HG02642 (cell line): Measurements from ENCODE around the gene POLR3F.
A peak's percentile ranks its signal among the peaks of the same experiment; 100 is the strongest.

Experiments
- ATAC-seq: cut with Tn5 transposase; IDR thresholded peaks from one replicate; pipeline ENCODE4 v1.9.1; 2021; ENCODE audit warnings: mild to moderate bottlenecking; ENCODE audit not compliant: unreplicated experiment, poor library complexity

Gene POLR3F, protein sequence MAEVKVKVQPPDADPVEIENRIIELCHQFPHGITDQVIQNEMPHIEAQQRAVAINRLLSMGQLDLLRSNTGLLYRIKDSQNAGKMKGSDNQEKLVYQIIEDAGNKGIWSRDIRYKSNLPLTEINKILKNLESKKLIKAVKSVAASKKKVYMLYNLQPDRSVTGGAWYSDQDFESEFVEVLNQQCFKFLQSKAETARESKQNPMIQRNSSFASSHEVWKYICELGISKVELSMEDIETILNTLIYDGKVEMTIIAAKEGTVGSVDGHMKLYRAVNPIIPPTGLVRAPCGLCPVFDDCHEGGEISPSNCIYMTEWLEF

DNA sequence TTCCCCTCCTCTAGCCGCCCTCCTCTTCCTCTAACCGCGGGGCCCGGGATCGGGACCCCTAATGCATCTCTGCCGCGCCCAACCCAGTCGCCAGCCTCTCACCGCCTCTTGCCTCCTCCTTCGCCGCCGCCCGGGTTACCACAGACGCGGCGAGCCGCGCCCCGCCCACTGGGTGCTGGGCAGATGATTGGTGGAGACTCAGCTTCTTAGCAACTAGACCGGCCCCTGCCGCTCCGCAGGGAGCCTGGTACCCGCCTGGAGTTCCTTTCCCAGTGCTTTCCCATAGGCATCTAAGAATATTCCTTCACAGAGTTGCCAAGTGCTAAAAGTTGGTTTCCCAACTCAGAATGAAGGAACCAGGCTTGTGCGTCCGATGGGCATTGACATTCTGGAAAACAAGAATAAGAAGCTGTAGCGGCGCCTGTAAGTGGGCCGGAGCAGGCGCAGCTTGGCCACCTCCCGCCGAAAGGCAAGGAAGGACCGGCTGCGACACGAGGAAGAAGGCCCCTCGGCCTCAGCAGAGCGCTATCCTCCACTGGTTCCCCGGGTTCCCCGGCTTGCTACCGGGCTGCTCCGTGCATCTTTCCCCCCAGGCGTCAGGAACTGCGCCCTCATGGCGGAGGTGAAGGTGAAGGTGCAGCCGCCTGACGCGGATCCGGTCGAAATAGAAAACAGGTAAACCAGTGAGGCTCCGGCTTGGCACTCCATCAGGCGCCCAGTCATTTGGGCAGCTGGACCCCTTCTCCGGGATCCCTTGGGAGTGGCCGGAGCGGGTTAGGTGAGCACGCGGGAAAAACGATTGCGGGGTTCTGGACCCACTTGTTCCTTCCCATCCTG lies at the start of gene POLR3F, which contains the start of gene DZANK1:
Gene POLR3F, plus strand, starts transcription at position 497 of the 837 bp plus-strand sequence. Its CDS starts 117 bp downstream, at position 614.
Gene DZANK1, minus strand, starts transcription at position 137 of the 837 bp plus-strand sequence. CDS start 1,672 bp downstream, outside the sequence.
- ATAC-seq, result peak; percentile 98

DNA sequence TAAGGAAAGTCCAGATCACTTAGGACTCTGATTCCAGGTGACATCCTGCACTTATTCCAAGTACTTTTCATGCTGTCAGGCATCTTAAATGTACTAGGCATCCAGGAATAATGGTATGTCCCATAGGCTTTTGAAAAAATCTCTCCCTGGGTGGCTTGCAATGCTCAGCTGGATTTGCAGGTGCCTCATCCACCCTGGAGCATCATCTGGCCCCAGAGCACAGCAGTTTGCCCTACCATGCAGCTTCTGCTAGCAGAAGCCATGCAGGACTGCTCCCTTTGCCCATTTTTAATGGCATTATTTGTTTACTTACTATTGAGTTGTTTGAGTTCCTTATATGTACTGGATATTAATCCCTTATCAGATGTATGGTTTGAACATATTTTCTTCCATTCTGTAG lies 45.6 kb upstream of the POLR3F start:
- ATAC-seq, result no peak

DNA sequence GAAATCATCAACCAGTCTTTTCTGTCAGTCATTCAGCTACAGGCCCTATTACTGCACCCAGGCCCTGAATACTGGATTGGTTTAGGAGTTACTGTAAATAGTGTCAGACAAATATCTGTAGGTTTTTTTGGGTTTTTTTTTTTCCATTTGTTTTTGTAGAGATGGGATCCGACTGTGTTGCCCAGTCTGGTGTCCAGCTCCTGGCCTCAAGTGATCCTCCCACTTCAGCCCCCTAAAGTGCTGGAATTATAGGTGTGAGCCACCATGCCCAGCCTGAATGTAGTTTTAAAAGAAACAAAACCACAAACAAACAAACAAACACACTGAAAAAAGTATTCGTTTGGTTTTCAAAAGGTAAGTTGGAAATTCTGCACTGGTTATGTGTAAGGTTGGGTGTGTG lies 40.0 kb upstream of the POLR3F start:
- no peak for ATAC-seq

DNA sequence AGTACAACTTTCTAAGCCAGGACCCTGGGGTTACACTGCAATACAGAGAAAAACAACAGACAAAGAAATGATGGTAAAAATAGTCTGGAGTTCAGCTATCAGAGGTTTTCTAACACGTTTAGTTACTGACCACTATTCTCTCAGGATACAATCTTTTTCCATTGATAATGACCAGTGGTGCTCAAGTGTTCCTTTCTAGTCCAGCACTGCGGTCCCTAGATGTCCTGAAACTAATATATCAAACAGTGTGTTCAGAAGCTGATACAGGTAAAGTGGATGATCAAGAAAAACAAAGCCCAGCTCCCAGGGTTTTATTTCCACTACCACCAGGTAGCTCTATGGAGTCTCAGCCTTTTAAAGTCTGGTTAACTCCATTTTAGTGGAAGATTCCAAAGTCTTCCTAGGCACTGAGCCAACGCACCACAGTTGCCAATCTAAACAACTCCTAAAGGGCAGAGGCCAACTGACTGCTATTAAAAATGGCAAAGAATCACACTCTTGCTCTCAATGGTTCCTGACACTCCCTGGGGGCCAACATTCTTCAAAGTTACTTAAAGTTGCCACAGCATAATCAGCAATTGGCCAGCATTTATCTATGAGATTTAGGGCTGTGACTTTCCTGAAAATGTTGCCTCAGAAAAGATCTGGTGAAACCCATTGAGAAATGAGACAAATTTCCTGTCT lies 38.6 kb upstream of the POLR3F start:
- no peak for ATAC-seq

DNA sequence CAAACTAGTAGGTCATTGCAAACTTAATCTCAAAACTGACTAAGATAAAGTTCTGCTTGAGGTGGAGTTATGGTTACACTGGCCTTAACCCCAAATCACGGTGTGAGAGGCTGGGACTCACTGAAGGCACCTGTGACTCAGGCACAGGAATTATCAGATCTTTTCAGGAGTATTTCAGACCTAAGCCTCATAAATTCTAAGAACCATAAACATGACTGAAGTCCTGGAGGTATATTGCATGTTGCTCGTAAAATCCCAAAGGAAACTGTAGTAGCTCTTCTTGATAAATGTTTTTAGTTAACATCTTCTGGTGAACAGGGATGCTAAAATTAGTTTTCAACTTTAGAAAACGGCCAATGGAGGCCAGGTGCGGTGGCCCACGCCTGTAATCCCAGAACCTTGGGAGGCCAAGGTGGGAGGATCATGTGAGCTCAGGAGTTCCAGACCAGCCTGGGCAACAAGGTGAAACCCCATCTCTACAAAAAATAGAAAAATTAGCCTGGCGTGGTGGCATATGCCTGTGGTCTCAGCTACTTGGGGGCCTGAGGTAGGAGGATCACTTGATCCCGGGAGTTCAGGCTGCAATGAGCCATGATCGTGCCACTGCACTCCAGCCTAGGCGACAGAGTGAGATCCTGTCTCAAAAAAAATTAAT lies 36.9 kb upstream of the POLR3F start:
- ATAC-seq, result no peak

DNA sequence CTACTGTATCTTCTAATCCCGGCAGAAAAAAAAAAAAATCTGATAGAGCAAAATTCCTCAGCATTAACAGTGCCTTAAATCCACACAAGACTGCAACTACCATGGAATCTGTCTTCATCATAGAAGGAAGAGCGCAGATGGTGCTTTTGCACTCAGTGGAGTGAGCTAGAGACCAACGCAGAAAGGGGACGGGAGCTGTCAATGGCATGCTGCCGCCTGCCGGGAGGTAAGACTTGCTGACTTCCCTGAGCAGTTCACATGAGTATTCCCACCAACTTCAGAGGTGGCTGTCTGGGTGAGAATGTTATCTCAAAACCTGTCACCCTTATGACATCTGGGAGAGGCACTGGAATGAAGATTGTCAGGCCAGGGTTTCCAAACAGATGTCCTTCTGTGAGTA lies 36.0 kb upstream of the POLR3F start:
- ATAC-seq, result no peak

DNA sequence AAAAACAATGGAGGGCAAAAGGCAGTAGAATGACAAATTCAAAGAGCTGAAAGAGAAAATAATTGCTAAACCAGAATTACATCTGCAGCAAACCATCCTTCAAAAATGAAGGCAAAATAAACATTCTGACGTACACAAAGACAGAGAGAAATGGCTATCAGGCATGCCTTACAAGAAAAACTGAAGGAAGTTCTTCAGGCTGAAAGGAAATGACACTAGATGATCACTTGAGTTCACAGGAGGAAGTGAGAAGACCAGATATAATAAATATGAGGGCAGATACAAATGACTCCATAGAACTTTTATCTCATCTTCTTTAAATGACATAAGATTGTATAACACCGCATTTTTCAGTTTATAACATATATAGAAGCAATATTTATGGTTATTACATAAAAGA lies 30.3 kb upstream of the POLR3F start:
- no peak for ATAC-seq

DNA sequence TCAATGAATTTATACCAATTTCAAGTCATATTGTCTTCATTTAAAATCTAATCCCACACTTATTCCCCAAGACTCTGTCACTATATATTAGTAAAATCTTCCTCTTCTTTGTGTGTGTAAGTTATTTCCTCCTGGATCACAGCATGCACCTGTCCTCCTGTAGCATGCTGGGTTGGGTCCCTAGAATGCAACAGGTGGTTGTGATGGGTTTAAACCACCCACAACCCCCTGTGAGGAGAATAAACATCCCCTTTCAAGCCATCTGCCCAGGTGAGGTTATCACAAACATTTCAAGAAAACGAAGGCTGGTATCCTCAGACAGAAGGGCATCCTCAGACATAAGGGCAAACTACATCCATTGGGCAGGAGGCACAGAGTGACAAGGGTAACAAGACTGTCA lies 26.8 kb upstream of the POLR3F start:
- no peak for ATAC-seq

DNA sequence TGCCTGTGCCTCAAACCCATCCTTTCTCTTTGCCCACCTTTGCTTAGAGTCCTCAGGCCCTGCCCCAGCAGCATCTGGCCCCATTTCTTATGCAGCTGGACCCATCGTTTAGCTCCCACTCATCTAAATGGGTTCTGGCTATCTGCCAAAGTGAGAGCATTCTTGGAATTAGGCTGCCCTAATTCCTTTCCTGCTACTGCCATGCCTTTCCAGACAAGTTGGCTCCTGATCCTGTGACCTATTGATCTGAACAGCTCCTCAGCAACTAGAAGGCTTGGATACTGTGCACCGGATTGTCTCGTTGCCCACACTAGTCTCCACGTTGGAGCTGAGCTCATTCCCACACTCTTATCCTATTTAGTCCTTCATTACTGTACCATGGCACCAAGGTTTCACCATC lies 23.3 kb upstream of the POLR3F start:
- ATAC-seq, result no peak

DNA sequence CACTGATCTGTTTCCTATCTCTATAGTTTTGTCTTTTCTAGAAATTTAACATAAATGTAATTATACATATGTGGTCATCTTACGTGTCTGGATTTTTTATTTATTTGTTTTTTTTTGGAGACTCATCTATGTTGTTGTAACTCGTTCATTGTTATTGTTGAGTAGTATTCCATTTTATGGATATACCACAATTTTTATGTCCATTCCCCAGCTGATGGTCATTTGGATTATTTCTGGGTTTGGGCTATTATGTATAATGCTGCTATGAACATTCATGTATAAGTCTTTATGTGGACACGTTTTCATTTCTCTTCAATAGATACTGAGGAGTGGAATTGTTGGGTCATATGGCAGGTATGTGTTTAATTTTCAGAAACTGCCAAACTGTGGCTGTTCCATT lies 10.6 kb upstream of the POLR3F start:
- no peak for ATAC-seq

DNA sequence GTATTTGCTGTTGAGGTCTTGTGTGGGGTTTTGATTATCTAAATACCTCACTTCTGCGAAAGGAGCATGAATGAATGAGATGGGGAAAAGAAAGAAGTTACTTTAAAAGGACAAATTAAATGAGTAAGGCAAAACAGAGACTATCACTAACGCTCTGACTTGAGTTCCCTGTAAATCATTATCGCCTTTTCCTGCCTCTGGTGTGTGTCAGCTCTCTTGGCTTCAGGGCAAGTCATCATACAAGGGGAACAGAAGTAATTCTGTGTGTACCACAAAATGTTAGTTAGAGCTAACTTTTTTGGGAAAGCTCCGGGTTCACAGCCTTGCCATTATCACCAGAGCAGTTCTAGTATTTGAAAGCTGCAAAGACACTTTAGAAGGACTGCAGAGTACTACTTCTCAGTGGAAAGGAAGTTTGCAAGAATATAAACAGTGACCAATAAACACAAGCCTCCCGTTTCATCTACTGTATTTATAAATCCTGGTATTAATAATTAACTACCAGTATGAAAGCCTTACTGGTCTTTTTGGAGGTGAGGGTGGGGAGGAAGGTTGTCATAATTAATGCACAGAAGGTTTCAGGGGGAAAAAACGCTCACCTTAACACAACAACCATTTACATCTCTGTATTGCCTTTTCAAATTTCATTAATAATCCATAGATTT lies 1.5 kb upstream of the POLR3F start:
- ATAC-seq, result no peak

DNA sequence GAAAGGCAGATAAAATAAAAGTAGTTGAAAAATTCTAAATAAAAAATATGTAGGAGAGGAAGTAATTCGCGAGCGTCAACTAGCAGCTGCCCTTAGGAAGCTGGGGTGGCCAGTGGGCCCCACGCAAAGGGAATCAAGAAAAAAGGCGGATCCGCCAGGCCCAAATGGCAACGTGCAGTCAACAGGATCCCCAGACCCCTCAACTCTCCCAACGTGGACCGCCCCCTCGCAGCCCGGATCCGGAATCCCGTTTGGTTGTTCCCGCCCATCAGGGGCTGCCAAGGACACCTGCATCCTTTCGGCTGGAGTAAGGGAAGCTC lies 656 bp upstream of the POLR3F start:
- ATAC-seq, result peak; percentile 31

DNA sequence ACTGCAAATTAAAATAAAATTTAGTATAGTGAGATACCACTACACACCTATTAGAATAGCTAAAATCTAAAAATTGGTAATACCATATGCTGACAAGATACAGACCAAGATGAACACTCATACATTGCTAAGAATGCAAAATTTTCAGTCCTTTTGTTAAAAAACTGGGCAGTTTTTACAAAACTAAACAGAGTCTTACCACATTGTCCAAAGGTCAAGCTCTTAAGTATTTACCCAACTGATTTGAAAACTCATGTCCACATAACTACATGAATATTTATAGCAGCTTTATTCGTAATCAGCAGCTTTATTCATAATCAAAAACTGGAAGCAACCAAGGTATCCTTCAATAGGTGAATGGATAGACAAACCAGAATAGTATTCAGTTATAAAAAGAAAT lies 10.0 kb downstream of the POLR3F start:
- no peak for ATAC-seq

DNA sequence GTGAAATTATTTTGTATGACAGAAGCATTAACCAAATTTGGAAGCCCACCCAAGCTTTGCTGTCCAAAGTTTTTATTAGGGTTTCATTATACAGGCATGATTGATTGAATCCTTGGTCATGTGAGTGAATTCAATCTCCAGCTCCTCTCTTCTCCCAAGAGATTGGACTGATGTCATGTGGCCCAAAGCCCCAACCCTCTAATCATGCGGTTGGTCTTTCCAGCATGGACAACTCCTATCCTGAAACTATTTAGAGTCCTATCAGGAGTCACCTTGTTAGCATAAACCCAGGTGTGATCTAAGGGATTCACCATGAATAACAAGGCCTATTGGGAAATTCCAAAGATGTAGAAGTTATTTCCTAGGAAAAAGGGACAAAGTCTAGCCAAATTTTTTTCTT lies 10.6 kb downstream of the POLR3F start:
- no peak for ATAC-seq

DNA sequence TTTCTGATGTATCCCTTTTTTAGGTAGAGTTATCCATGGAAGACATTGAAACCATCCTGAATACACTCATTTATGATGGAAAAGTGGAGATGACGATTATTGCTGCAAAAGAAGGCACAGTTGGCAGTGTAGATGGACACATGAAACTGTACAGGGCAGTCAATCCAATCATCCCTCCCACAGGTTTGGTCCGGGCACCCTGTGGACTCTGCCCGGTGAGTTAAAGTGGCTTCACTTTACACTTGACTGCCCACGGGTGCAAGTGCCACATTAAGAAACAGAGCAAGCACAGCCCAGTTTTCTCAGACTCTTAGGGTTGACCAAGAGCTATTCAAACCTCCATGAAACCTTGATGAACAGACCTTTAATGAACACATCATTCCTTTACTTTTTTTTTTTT lies 14.4 kb downstream of the POLR3F start:
- ATAC-seq, result no peak

DNA sequence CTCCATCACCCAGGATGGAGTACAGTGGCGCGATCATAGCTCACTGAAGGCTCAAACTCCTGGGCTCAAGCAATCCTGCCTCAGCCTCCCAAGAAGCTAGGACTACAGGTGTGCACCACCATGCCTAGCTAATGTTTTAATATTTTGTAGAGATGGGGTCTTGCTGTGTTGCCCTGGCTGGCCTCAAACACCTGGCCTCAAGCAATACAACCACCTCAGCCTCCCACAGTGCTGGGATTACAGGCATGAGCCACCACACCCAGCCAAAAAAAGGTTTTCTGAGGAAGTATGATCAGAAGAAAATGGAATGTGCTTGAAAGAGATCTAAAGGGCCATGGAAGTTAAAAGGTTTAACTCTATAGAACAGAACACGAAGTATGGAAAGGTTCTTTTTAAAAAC lies 21.1 kb downstream of the POLR3F start:
- no peak for ATAC-seq

DNA sequence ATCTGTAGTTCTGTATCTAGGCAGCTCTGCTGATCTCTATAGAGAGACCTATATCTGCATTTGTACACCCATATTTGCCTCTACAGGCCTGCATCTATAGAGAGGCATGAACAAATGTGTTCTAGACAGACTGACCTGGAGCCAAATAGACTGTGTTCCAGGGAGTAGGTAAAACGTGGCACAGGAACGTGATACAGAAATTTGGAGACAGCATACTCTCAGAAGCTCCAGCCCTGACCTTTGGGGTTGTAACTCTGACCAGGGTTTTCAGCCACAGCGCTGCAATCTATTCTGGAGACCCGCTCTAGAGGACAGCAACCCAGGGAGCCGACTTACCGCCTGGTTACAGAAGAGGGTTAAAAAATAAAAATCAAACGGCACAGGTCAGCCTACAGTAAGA lies 28.9 kb downstream of the POLR3F start:
- no peak for ATAC-seq

DNA sequence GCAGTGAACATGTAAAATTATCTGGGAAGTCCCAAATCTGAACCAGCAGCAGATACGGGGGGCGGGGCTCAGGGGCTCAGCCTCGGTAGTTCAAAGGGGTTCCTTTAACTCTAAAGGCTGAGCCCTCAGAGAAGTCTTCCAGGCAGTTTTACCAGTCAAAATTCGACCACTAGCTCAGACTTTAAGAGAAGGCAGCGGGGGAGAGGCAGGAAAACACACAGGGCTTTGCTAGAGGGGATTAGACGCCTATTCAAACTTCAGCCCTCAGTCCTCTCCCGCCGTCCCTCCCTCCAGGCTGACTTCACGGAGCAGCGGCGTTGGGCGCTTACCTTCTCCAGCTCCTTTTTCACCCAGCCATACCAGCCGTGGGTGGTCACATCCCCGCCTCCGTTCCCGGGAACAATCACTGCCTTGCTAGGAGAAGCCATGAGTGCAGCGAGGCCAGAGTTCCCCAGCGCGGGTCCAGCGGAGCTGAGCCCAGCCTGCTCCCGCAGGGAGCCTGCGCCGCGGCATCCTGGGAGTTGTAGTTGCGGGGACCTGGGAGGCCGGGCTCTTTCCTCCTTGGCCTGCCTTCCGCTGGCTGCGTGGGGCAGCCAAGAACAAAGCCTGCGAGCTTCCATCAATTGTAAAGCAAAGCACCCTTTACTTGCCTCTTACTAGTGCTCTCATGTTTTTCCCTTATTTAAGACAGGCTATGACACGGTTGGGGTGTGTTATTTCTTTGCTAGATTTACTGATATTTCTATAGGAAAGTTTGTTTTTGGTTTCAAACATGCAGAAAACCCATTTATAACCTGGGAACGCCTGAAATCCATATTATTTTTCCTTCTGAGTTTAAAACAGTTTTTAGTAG lies 29.8 kb downstream of the POLR3F start, which contains the start of gene RBBP9:
Gene RBBP9, minus strand, starts transcription at position 486 of the 853 bp plus-strand sequence. Its CDS starts 58 bp downstream, at position 428.
- peak; percentile 99 for ATAC-seq

DNA sequence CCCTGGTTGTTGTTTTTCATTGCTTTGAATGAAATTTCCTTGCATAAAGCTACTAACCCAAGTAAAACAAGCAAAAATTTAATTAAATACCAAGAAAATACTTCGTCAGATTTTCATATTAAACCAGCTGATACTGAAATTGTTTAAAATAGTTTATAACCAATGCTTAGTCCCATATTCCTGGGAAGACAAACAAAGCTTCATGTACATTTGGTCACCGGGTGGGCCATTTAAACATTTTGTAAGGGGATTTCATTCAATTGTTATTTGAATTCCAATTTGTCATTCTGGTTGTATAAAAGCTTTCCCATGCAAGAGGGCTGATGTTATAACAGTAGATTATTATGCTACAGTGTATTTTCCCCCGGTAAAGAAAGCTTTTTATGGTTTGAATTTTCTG lies 30.4 kb downstream of the POLR3F start:
- ATAC-seq, result no peak
